ENCODE data around the gene PCDHGC4.

Gene PCDHGC4

DNA sequence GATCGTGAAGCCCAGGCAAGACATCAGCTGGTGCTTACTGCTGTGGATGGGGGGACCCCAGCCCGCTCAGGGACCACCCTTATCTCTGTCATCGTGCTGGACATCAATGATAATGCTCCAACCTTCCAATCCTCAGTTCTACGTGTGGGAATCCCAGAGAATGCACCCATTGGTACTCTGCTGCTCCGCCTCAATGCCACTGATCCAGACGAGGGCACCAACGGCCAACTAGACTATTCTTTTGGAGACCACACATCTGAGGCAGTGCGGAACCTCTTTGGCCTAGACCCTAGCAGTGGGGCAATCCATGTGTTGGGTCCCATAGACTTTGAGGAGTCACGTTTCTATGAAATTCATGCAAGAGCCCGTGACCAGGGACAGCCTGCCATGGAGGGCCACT is 5.0 kb downstream of the PCDHGC4 start:
- Histone ChIP-seq H3K27me3 (ENCODE audit: control insufficient read depth in 5 of 5, insufficient read depth in 4 of 5, low read length in 5 of 5) (peaks cover 0 to 12% (median 7%) of the 10 kb centered on the region in 5 donors), H3K36me3 (ENCODE audit: control insufficient read depth in 5 of 5, insufficient read depth in 5 of 5, low read length in 5 of 5) (peaks cover 0 to 32% (median 20%) of the 10 kb centered on the region in 5 donors), H3K9me3 (ENCODE audit: control insufficient read depth in 5 of 5, low read length in 5 of 5) (no peaks in the 10 kb centered on the region), H3K4me3 (ENCODE audit: low read depth in 1 of 5, low read length in 5 of 5) (no peak overlapping the region), H3K9ac (ENCODE audit: low read length in 5 of 5) (no peak overlapping the region), H3K27ac (ENCODE audit: low read depth, low read length) (no peak overlapping the region), H3K4me1 (ENCODE audit: control insufficient read depth in 5 of 5, insufficient read depth in 5 of 5, low read length in 5 of 5) (peaks cover 4 to 16% (median 11%) of the 10 kb centered on the region in 5 donors)

DNA sequence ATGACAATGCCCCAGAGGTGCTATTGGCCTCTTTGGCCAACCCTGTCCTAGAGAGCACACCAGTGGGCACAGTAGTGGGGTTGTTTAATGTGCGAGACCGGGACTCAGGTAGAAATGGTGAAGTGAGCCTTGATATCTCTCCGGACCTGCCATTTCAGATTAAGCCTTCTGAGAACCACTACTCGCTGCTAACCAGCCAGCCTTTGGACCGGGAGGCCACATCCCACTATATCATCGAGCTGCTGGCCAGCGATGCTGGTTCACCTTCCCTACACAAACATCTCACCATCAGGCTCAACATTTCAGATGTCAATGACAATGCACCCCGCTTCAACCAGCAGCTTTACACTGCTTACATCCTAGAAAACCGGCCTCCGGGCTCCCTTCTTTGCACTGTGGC is 5.4 kb downstream of the PCDHGC4 start:
- no peak overlapping the region for H3K9ac ChIP-seq (ENCODE audit: low read length in 5 of 5)
- peaks cover 3 to 12% (median 6%) of the 10 kb centered on the region in 5 donors for H3K4me1 ChIP-seq (ENCODE audit: control insufficient read depth in 5 of 5, insufficient read depth in 5 of 5, low read length in 5 of 5)
- H3K4me3 ChIP-seq (ENCODE audit: low read depth in 1 of 5, low read length in 5 of 5) = no peak overlapping the region
- peaks cover 0 to 35% (median 21%) of the 10 kb centered on the region in 5 donors for H3K36me3 ChIP-seq (ENCODE audit: control insufficient read depth in 5 of 5, insufficient read depth in 5 of 5, low read length in 5 of 5)
- no peaks in the 10 kb centered on the region for H3K9me3 ChIP-seq (ENCODE audit: control insufficient read depth in 5 of 5, low read length in 5 of 5)
- H3K27me3 ChIP-seq (ENCODE audit: control insufficient read depth in 5 of 5, insufficient read depth in 4 of 5, low read length in 5 of 5) = peaks cover 0 to 8% (median 6%) of the 10 kb centered on the region in 5 donors
- H3K27ac ChIP-seq (ENCODE audit: low read depth, low read length) = no peak overlapping the region

DNA sequence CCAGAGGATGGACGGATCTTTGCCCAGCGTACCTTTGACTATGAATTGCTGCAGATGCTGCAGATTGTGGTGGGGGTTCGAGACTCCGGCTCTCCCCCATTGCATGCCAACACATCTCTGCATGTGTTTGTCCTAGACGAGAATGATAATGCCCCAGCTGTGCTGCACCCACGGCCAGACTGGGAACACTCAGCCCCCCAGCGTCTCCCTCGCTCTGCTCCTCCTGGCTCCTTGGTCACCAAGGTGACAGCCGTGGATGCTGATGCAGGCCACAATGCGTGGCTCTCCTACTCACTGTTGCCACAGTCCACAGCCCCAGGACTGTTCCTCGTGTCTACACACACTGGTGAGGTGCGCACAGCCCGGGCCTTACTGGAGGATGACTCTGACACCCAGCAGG is 5.9 kb downstream of the PCDHGC4 start:
- H3K36me3 ChIP-seq (ENCODE audit: control insufficient read depth in 5 of 5, insufficient read depth in 5 of 5, low read length in 5 of 5) = peaks cover 0 to 35% (median 22%) of the 10 kb centered on the region in 5 donors
- H3K27ac ChIP-seq (ENCODE audit: low read depth, low read length) = no peak overlapping the region
- H3K9ac ChIP-seq (ENCODE audit: low read length in 5 of 5) = no peak overlapping the region
- no peaks in the 10 kb centered on the region for H3K9me3 ChIP-seq (ENCODE audit: control insufficient read depth in 5 of 5, low read length in 5 of 5)
- peaks cover 0 to 5% (median 1%) of the 10 kb centered on the region in 5 donors for H3K27me3 ChIP-seq (ENCODE audit: control insufficient read depth in 5 of 5, insufficient read depth in 4 of 5, low read length in 5 of 5)
- H3K4me1 ChIP-seq (ENCODE audit: control insufficient read depth in 5 of 5, insufficient read depth in 5 of 5, low read length in 5 of 5) = peaks cover 0 to 9% (median 4%) of the 10 kb centered on the region in 5 donors
- no peak overlapping the region for H3K4me3 ChIP-seq (ENCODE audit: low read depth in 1 of 5, low read length in 5 of 5)

DNA sequence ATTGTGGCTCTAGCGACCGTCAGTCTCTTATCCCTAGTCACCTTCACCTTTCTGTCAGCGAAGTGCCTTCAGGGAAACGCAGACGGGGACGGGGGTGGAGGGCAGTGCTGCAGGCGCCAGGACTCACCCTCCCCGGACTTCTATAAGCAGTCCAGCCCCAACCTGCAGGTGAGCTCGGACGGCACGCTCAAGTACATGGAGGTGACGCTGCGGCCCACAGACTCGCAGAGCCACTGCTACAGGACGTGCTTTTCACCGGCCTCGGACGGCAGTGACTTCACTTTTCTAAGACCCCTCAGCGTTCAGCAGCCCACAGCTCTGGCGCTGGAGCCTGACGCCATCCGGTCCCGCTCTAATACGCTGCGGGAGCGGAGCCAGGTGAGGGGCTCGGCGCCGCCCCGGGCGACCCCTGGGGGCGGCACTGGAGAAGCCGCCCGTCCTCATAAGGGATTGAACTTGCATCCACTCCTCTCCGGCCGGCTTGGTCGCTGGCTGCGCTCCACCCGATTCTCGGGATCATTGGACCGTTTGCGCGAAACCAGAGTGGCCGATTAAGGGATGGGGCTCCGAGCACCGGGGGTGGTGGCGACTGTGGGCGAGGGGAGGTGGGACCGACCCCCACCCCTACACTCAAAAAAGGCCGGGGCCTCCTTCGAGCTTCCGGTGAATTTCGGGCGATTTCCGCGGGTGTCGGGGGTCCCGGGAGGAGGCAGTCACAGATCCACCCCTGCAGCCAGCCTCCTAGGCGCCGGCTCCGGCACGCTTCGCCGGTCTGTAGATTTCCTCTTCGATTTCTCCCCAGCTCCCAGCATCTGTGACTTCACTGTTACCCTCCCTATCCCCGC is 6.7 kb downstream of the PCDHGC4 start:
- H3K9me3 ChIP-seq (ENCODE audit: control insufficient read depth in 5 of 5, low read length in 5 of 5) = no peaks in the 10 kb centered on the region
- no peak overlapping the region for H3K9ac ChIP-seq (ENCODE audit: low read length in 5 of 5)
- H3K36me3 ChIP-seq (ENCODE audit: control insufficient read depth in 5 of 5, insufficient read depth in 5 of 5, low read length in 5 of 5) = peaks cover 0 to 39% (median 25%) of the 10 kb centered on the region in 5 donors
- peak overlapping the region in 1 of 5 donors; percentile 46 for H3K4me3 ChIP-seq (ENCODE audit: low read depth in 1 of 5, low read length in 5 of 5)
- peaks cover 0 to 9% (median 4%) of the 10 kb centered on the region in 5 donors for H3K4me1 ChIP-seq (ENCODE audit: control insufficient read depth in 5 of 5, insufficient read depth in 5 of 5, low read length in 5 of 5)
- H3K27ac ChIP-seq (ENCODE audit: low read depth, low read length) = no peak overlapping the region
- peaks cover 0 to 5% (median 0%) of the 10 kb centered on the region in 5 donors for H3K27me3 ChIP-seq (ENCODE audit: control insufficient read depth in 5 of 5, insufficient read depth in 4 of 5, low read length in 5 of 5)

DNA sequence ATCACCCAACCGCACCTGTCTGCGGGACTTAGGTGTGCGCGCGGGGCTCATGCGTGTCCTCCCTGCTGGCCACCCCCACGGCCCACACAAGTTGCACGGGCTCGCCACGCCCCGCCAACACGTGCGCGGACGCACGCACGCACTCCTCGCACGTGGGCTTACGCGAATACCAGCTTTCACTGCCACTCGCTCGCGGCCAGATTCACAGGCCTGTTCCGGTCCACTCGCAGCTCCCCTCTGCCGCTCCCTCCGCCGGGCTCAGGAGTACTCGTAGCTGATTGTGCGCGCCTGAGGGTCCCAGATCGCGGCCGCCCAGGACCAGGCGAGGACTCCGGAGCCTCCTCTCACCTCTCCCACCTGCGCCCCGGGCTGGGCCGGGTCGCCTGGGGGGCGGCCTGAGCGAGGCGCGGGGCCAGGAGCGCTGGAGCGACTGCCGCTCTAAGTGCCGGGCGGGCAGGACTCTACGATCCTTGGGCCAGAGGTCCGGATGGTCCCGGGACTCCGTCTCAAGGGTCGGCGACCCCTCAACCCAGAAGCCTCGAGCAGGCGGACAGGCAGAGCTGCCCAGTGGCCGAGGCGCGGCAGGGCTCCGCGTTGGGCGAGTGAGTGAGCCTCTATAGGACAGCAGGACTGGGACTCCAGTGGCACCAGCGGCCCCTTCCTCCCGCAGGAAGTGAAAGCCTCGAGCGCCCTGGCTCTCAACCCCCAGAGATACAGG is 7.5 kb downstream of the PCDHGC4 start:
- H3K36me3 ChIP-seq (ENCODE audit: control insufficient read depth in 5 of 5, insufficient read depth in 5 of 5, low read length in 5 of 5) = peaks cover 0 to 38% (median 24%) of the 10 kb centered on the region in 5 donors
- peak overlapping the region in 2 of 5 donors; percentile 9 to 46 for H3K4me3 ChIP-seq (ENCODE audit: low read depth in 1 of 5, low read length in 5 of 5)
- H3K9ac ChIP-seq (ENCODE audit: low read length in 5 of 5) = no peak overlapping the region
- H3K9me3 ChIP-seq (ENCODE audit: control insufficient read depth in 5 of 5, low read length in 5 of 5) = no peaks in the 10 kb centered on the region
- peaks cover 0 to 9% (median 4%) of the 10 kb centered on the region in 5 donors for H3K4me1 ChIP-seq (ENCODE audit: control insufficient read depth in 5 of 5, insufficient read depth in 5 of 5, low read length in 5 of 5)
- H3K27me3 ChIP-seq (ENCODE audit: control insufficient read depth in 5 of 5, insufficient read depth in 4 of 5, low read length in 5 of 5) = peaks cover 0 to 5% (median 0%) of the 10 kb centered on the region in 5 donors
- H3K27ac ChIP-seq (ENCODE audit: low read depth, low read length) = no peak overlapping the region

DNA sequence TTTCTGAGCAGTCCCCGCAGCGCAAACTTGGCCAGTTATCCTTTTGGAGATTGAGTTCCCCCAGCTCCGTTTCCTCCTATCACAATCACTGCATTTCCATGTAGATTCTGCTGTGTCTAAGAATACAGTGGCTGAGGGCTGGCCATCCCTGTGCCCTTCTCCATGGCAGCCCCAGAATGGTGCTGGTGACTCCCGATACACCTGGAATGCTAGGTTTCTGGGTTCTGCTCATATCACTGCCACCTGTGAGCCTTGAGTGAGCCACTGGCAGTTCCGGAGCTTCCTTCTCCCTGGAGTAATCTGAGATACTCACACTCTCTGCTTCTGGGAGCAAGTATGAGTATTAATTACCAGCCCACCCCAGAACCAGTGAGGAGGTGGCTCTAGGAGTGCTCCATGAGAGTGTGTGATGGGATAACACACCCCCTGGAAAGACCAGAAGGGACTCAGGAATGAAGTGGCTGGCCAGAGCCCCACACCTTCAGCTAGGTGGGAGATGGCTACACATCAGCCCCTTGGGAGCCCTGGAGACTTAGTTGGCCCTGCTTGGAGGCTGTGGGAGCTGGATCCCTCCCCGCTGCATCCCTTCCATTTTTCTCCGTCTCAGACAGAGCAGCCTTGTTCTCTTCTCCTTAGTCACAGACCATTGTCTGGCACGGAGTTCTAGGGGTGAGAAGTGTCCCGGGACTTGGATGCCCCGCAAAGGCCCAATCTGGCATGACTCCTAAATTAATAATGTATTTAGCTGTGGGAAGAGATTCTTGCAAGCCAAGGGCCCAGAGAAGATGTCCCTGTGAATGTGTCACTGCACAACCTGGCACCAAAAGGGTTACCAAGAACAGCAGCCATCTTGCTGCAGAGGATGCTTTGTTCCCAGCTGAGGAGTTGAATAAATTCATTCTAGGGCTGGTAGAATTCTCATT is 8.9 kb downstream of the PCDHGC4 start:
- Histone ChIP-seq H3K27ac (ENCODE audit: low read depth, low read length) (no peak overlapping the region), H3K4me1 (ENCODE audit: control insufficient read depth in 5 of 5, insufficient read depth in 5 of 5, low read length in 5 of 5) (peaks cover 0 to 9% (median 4%) of the 10 kb centered on the region in 5 donors), H3K4me3 (ENCODE audit: low read depth in 1 of 5, low read length in 5 of 5) (no peak overlapping the region), H3K9ac (ENCODE audit: low read length in 5 of 5) (no peak overlapping the region), H3K9me3 (ENCODE audit: control insufficient read depth in 5 of 5, low read length in 5 of 5) (no peaks in the 10 kb centered on the region), H3K27me3 (ENCODE audit: control insufficient read depth in 5 of 5, insufficient read depth in 4 of 5, low read length in 5 of 5) (peaks cover 0 to 5% (median 0%) of the 10 kb centered on the region in 5 donors), H3K36me3 (ENCODE audit: control insufficient read depth in 5 of 5, insufficient read depth in 5 of 5, low read length in 5 of 5) (peaks cover 0 to 42% (median 27%) of the 10 kb centered on the region in 5 donors)

DNA sequence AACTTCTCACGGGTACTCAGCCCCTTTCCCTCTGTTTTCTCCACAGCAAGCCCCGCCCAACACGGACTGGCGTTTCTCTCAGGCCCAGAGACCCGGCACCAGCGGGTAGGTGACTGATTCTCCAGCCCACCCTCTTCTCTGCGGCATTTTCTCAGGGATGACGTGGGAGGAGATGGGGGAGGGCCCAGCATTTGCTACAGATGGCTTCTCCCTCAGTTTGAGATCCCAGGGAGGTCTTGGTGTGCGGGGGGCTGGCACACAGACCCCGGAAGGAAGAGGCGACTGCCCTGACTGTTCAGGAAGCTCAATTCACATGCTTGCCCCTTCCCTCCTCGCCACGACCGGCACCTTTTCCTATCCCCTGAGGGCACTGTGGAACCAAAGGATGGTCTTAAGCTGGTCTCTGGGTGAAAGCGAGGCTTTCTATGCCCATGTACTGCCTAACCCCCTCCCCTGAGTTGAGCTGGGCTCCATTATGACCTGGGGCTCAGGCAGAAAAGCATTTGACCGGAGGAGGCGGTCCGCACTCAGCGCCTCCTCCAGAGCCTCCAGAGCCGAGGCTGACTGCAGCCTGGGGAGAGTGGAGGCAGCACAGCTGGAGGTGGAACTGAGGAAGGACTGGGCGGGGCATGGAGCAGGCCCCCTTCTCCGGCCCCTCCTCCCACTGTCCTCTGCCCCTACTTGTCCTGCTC is 10.1 kb downstream of the PCDHGC4 start:
- Histone ChIP-seq H3K27ac (ENCODE audit: low read depth, low read length) (no peak overlapping the region), H3K4me1 (ENCODE audit: control insufficient read depth in 5 of 5, insufficient read depth in 5 of 5, low read length in 5 of 5) (peaks cover 0 to 9% (median 4%) of the 10 kb centered on the region in 5 donors), H3K27me3 (ENCODE audit: control insufficient read depth in 5 of 5, insufficient read depth in 4 of 5, low read length in 5 of 5) (peaks cover 0 to 5% (median 0%) of the 10 kb centered on the region in 5 donors), H3K36me3 (ENCODE audit: control insufficient read depth in 5 of 5, insufficient read depth in 5 of 5, low read length in 5 of 5) (peaks cover 0 to 37% (median 22%) of the 10 kb centered on the region in 5 donors), H3K4me3 (ENCODE audit: low read depth in 1 of 5, low read length in 5 of 5) (no peak overlapping the region), H3K9me3 (ENCODE audit: control insufficient read depth in 5 of 5, low read length in 5 of 5) (no peaks in the 10 kb centered on the region), H3K9ac (ENCODE audit: low read length in 5 of 5) (no peak overlapping the region)

GRCh38 chr5:141495453-141495811 is 10.6 kb downstream of the PCDHGC4 start:
- Histone ChIP-seq H3K27me3 (ENCODE audit: control insufficient read depth in 5 of 5, insufficient read depth in 4 of 5, low read length in 5 of 5) (peaks cover 0 to 5% (median 0%) of the 10 kb centered on the region in 5 donors), H3K27ac (ENCODE audit: low read depth, low read length) (no peak overlapping the region), H3K4me3 (ENCODE audit: low read depth in 1 of 5, low read length in 5 of 5) (no peak overlapping the region), H3K9me3 (ENCODE audit: control insufficient read depth in 5 of 5, low read length in 5 of 5) (no peaks in the 10 kb centered on the region), H3K4me1 (ENCODE audit: control insufficient read depth in 5 of 5, insufficient read depth in 5 of 5, low read length in 5 of 5) (peaks cover 0 to 9% (median 4%) of the 10 kb centered on the region in 5 donors), H3K36me3 (ENCODE audit: control insufficient read depth in 5 of 5, insufficient read depth in 5 of 5, low read length in 5 of 5) (peaks cover 0 to 32% (median 17%) of the 10 kb centered on the region in 5 donors), H3K9ac (ENCODE audit: low read length in 5 of 5) (no peak overlapping the region)

GRCh38 chr5:141496038-141496437 is 11.2 kb downstream of the PCDHGC4 start:
- Histone ChIP-seq H3K36me3 (ENCODE audit: control insufficient read depth in 5 of 5, insufficient read depth in 5 of 5, low read length in 5 of 5) (peaks cover 0 to 27% (median 11%) of the 10 kb centered on the region in 5 donors), H3K27me3 (ENCODE audit: control insufficient read depth in 5 of 5, insufficient read depth in 4 of 5, low read length in 5 of 5) (peaks cover 0 to 3% (median 0%) of the 10 kb centered on the region in 5 donors), H3K27ac (ENCODE audit: low read depth, low read length) (no peak overlapping the region), H3K9ac (ENCODE audit: low read length in 5 of 5) (no peak overlapping the region), H3K9me3 (ENCODE audit: control insufficient read depth in 5 of 5, low read length in 5 of 5) (no peaks in the 10 kb centered on the region), H3K4me1 (ENCODE audit: control insufficient read depth in 5 of 5, insufficient read depth in 5 of 5, low read length in 5 of 5) (peaks cover 0 to 9% (median 4%) of the 10 kb centered on the region in 5 donors), H3K4me3 (ENCODE audit: low read depth in 1 of 5, low read length in 5 of 5) (no peak overlapping the region)
